GM12878 (cell line): Measurements from ENCODE around the gene PADI3. TPM values are rescaled to one million over a fixed set of nuclear protein-coding genes. Genes with fewer than 3 reads are reported as not detected.

Experiments used
- ATAC-seq: fragments of 200-7000 bp; cut with Tn5 transposase; 3 replicates; pipeline ENCODE4 v1.9.1; 2020; ENCODE audit warnings: mild to moderate bottlenecking, moderate library complexity
- BruUV-seq: library from RNA; stranded (reverse); fragments of 400-500 nt; replicated peaks from 2 replicates; lab custom pipeline; 2021; lab: Mats Ljungman, UMichigan
- CTCF ChIA-PET: fragments of 300-600 bp; sonication (Branson Sonifier 250); formaldehyde crosslinking; extraction: SDS; loops from one replicate; lab custom pipeline; 2021; ENCODE audit warnings: inconsistent platforms; lab: Yijun Ruan, JAX
- POLR2A ChIA-PET: fragments of 350-600 bp; formaldehyde crosslinking; extraction: SDS; loops from one replicate; lab custom pipeline; 2021; ENCODE audit warnings: inconsistent platforms; lab: Charles Lee
- RAD21 ChIA-PET: fragments of 300-600 bp; sonication (Branson Sonifier 250); formaldehyde crosslinking; loops from one replicate; lab custom pipeline; 2023; ENCODE audit warnings: antibody characterized with exemption; ENCODE audit not compliant: unreplicated experiment; lab: Charles Lee
- SMC1A ChIA-PET: fragments of 300-600 bp; sonication (Branson Sonifier 250); formaldehyde crosslinking; loops from one replicate; lab custom pipeline; 2023; ENCODE audit not compliant: unreplicated experiment, uncharacterized antibody; lab: Charles Lee
- DNase-seq: peaks from one replicate; pipeline ENCODE4 v3.0.0-alpha.2; 2011; ENCODE audit warnings: low read depth, low spot score
- FAIRE-seq: peaks from 3 replicates; lab custom pipeline; 2011; peaks lifted over from hg19 to GRCh38; lab: Jason Lieb, UNC
- H2AFZ ChIP-seq: 2 replicates; pipeline ENCODE4 v1.6.0; 2011; ENCODE audit warnings: low read depth, low read length, control low read depth; ENCODE audit not compliant: control insufficient read depth
- H3K27ac ChIP-seq: 2 replicates; pipeline ENCODE4 v1.5.1; 2011; ENCODE audit warnings: control low read depth; ENCODE audit not compliant: control insufficient read depth, insufficient read depth
- H3K27me3 ChIP-seq, 2 experiments: replicated peaks in 1 of 2; 2 replicates each; pipeline versions ENCODE4 v1.6.0 to v1.6.1; 2011; ENCODE audit warnings: low read length in 1 of 2; ENCODE audit not compliant: control insufficient read depth in 2 of 2, insufficient read depth in 2 of 2
- H3K36me3 ChIP-seq, 2 experiments: 2 replicates each; pipeline ENCODE4 v1.5.1; 2011; ENCODE audit warnings: low read length in 1 of 2; ENCODE audit not compliant: control insufficient read depth in 2 of 2, insufficient read depth in 2 of 2
- H3K4me1 ChIP-seq: 2 replicates; pipeline ENCODE4 v1.6.1; 2011; ENCODE audit warnings: mild to moderate bottlenecking, low read length, moderate library complexity, mixed read lengths; ENCODE audit not compliant: control insufficient read depth, insufficient read depth
- H3K4me2 ChIP-seq: 2 replicates; pipeline ENCODE4 v1.6.0; 2011; ENCODE audit warnings: control low read depth; ENCODE audit not compliant: control insufficient read depth, insufficient read depth
- H3K4me3 ChIP-seq: fragments of 200-600 bp; sonication (generic); 2 replicates; pipeline ENCODE4 v1.5.1; 2016
- H3K79me2 ChIP-seq: 2 replicates; pipeline ENCODE4 v1.6.0; 2011; ENCODE audit warnings: low read length; ENCODE audit not compliant: control insufficient read depth, insufficient read depth
- H3K9ac ChIP-seq: 2 replicates; pipeline ENCODE4 v1.8.0; 2011; ENCODE audit warnings: low read length, control low read depth, mixed read lengths; ENCODE audit not compliant: control insufficient read depth, insufficient read depth
- H3K9me3 ChIP-seq: replicated peaks from 3 replicates; pipeline ENCODE4 v1.5.1; 2011; ENCODE audit warnings: mild to moderate bottlenecking, low read length; ENCODE audit not compliant: control insufficient read depth, insufficient read depth
- H4K20me1 ChIP-seq: 2 replicates; pipeline ENCODE4 v1.6.0; 2011; ENCODE audit not compliant: control insufficient read depth, insufficient read depth
- CHD4 ChIP-seq: fragments of 200-600 bp; sonication (generic); IDR thresholded peaks from 2 replicates; pipeline ENCODE4 v1.6.1; 2016; ENCODE audit warnings: mild to moderate bottlenecking
- EED ChIP-seq: sonication (generic); IDR thresholded peaks from 2 replicates; pipeline ENCODE4 v1.6.1; 2016; ENCODE audit warnings: antibody characterized with exemption, low read depth
- ETV6 ChIP-seq, 2 experiments: fragments of 450-650 bp in 1 of 2; IDR thresholded peaks in 1 of 2; conservative IDR thresholded peaks in 1 of 2; 2 replicates each; pipeline ENCODE4 v1.6.1; 2014; ENCODE audit warnings: antibody characterized with exemption in 1 of 2, borderline replicate concordance in 1 of 2, low read depth in 1 of 2, mild to moderate bottlenecking in 1 of 2, moderate library complexity in 1 of 2
- FOS ChIP-seq: IDR thresholded peaks from 3 replicates; pipeline ENCODE4 v1.6.1; 2011; ENCODE audit warnings: borderline replicate concordance; ENCODE audit not compliant: insufficient read length; ENCODE audit errors: extremely low read depth
- IKZF1 ChIP-seq: fragments of 450-650 bp; conservative IDR thresholded peaks from 2 replicates; pipeline ENCODE4 v1.6.1; 2017; ENCODE audit warnings: antibody characterized with exemption, mild to moderate bottlenecking
- SMAD5 ChIP-seq: IDR thresholded peaks from 2 replicates; pipeline ENCODE4 v1.6.1; 2016; ENCODE audit warnings: antibody characterized with exemption, low read depth
- SP1 ChIP-seq: IDR thresholded peaks from one replicate; pipeline ENCODE4 v1.6.1; 2011; ENCODE audit warnings: low read depth, low read length
- SRF ChIP-seq, 2 experiments: IDR thresholded peaks; 2 replicates each; pipeline ENCODE4 v1.6.1; 2011; ENCODE audit warnings: low read depth in 2 of 2, low read length in 2 of 2, mild to moderate bottlenecking in 1 of 2, moderate library complexity in 1 of 2
- WGBS: methylation state at CpG from one replicate; pipeline ENCODE4 v1.1.6; 2016; ENCODE audit warnings: low lambda C conversion rate; ENCODE audit not compliant: insufficient replicate concordance, insufficient coverage; ENCODE audit errors: missing lambda C conversion rate; 5-methylcytosine and 5-hydroxymethylcytosine counted together
- in situ Hi-C: fragments of 300-500 bp; cut with MboI; formaldehyde crosslinking; loops from 9 replicates; pipeline ENCODE4 v1.14.3; 2018; ENCODE audit warnings: mixed read lengths
- intact Hi-C: fragments of 100-400 bp; cut with micrococcal nuclease; formaldehyde crosslinking; loops from one replicate; pipeline ENCODE4 v1.14.2; 2022; ENCODE audit not compliant: unreplicated experiment
- polyA plus RNA-seq, 11 experiments: library from polyadenylated mRNA; depleted of rRNA in 4 of 11; unstranded in 6 of 11; stranded (reverse) in 5 of 11; fragments of >200 nt; fragmentation: Nextera tagmentation in 4 of 11; fragmentation: Illumina TruSeq in 1 of 11; extraction: Ambion mirVana in 4 of 11; extraction: Trizol in 1 of 11; gene quantifications; 1 replicate in 1 of 11; 2 replicates in 10 of 11; pipeline versions ENCODE4 v1.2.1 to v1.2.3, GENCODE V29; 2011 to 2016; ENCODE audit warnings: inconsistent platforms in 2 of 11, missing spikeins in 2 of 11, low read depth in 1 of 11
- total RNA-seq, 4 experiments: library from RNA; depleted of rRNA in 3 of 4; stranded (reverse); fragments of >200 nt in 3 of 4; fragmentation: Illumina TruSeq in 1 of 4; extraction: Trizol in 1 of 4; gene quantifications; 2 replicates each; pipeline versions ENCODE4 v1.2.1 to v1.2.3, GENCODE V29; 2013 to 2021

PADI3 gene
- total and polyA plus RNA-seq, 10 of the 15 experiments (the other 5 are each of a cell fraction or from before 2014, with no cell fraction given), result 0.01 TPM; not detected in 9

DNA sequence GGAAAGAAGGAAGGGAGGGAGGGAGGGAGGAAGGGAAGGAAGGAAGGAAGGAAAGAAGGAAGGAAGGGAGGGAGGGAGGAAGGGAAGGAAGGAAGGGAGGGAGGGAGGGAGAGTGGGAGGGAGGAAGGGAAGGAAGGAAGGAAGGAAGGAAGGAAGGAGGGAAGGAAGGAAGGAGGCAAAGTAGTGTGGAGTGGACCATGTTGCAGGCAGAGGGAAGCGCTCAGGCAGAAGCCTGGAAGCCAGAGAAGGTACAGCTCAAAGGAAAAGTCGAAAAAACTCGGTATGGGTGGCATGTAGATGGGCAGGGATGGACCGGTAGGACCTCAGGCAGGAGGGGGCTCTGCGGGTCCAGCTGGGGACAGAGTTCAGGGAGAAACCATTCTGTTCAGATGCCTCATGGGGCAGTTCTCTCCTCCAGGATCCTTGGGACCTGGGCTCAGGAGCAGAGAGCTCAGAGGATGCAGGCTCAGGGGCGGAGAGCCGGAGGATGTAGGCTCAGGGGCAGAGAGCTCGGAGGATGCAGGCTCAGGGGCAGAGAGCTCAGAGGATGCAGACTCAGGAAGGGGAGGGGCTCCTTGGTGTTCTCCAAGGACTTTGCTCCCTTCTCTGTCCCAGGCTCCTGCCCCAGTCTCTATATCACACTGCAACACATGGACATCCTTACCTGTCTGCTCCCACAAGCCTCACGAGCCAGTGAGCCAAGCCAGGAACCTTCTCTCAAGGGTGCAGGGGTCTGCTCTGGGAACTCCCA, 13.6 kb upstream of the PADI3 start:
- no peak overlapping the region for H2AFZ ChIP-seq
- no peaks in the 10 kb centered on the region for H3K36me3 ChIP-seq
- H3K4me3 ChIP-seq, result no peak overlapping the region
- no peaks in the 10 kb centered on the region for H3K4me1 ChIP-seq
- RAD21 ChIA-PET, result interaction anchor here (1.2 to 9.5 kb wide), 5 partner anchors 10 to 111 kb away, joined by 3 to 186 read pairs (median 5); partner anchors contain the start of gene PADI2
- ATAC-seq, result no peak
- CTCF ChIA-PET, result interaction anchor here (0.8 to 12.7 kb wide), 10 partner anchors 28 to 189 kb away, joined by 4 to 315 read pairs (median 9); partner anchors contain the start of gene PADI2
- H3K27me3 ChIP-seq, result no peaks in the 10 kb centered on the region
- no peaks in the 10 kb centered on the region; the same call in 2 of the 3 replicates for H3K9me3 ChIP-seq
- no peak for DNase-seq
- H4K20me1 ChIP-seq, result no peaks in the 10 kb centered on the region
- H3K27ac ChIP-seq, result no peak overlapping the region
- in situ Hi-C loops, result loop anchor here (5.0 to 10.0 kb wide), 3 partner anchors 108 to 291 kb away; no protein-coding TSS in a partner anchor
- intact Hi-C loops, result loop anchor here (10.0 kb wide), 1 partner anchor 99 kb away; no protein-coding TSS in a partner anchor
- SMC1A ChIA-PET, result interaction anchor here (1.2 to 12.3 kb wide), 4 partner anchors 27 to 175 kb away, joined by 3 to 236 read pairs (median 16); partner anchors contain the start of gene PADI2
- POLR2A ChIA-PET, result interaction anchor here (0.5 kb wide), 1 partner anchor 173 kb away, joined by 3 read pairs; no protein-coding TSS in a partner anchor
- FAIRE-seq, result no peak
- H3K4me2 ChIP-seq, result no peak overlapping the region
- no peak overlapping the region for H3K9ac ChIP-seq
- no peak for TF ChIP-seq IKZF1
- no peak for TF ChIP-seq SP1
- TF ChIP-seq FOS, result no peak
- no peak for TF ChIP-seq SRF (IDR thresholded peaks at IDR 0.05; ENCODE audit: low read depth in 2 of 2, low read length in 2 of 2)
- TF ChIP-seq ETV6 (conservative IDR thresholded peaks at IDR 0.05 in 1 of 2, IDR thresholded peaks at IDR 0.05 in 1 of 2; ENCODE audit: borderline replicate concordance in 1 of 2, low read depth in 1 of 2), result no peak
- TF ChIP-seq EED, result no peak
- no peak for TF ChIP-seq SMAD5
- TF ChIP-seq CHD4, result no peak
- H3K79me2 ChIP-seq, result no peaks in the 10 kb centered on the region
- WGBS, result 56% methylated on average over 9 of the region's 9 CpGs
- no TSS peak for BruUV-seq
